Measurements from ENCODE around the gene PSMD6. TPM values are rescaled to one million over a fixed set of nuclear protein-coding genes. Genes with fewer than 3 reads are reported as not detected.

PSMD6 gene
- total RNA-seq, 4 donors from 2014 or later = 47.4 to 64.5 (median 58.9) TPM

GRCh38 chr3:63974451-63974850 lies 48.8 kb downstream of the PSMD6 start:
- peak overlapping the region in 2 of 4 donors; percentile 8 to 80 for H3K27ac ChIP-seq
- TF ChIP-seq CTCF (IDR thresholded peaks at IDR 0.05) = no peak
- TF ChIP-seq POLR2A (IDR thresholded peaks at IDR 0.05) = no peak
- no peak for TF ChIP-seq EP300 (IDR thresholded peaks at IDR 0.05)
- no peak for DNase-seq (ENCODE audit: low spot score in 2 of 2)
- peaks cover 0 to 93% (median 56%) of the 10 kb centered on the region in 4 donors for H3K4me1 ChIP-seq
- no peak overlapping the region for H3K4me3 ChIP-seq
- 95 to 100% methylated on average over 1 of the region's 1 CpG for WGBS, 2 donors
- H3K27me3 ChIP-seq = no peaks in the 10 kb centered on the region
- H3K9me3 ChIP-seq = no peaks in the 10 kb centered on the region
- H3K36me3 ChIP-seq = peaks cover 0 to 4% (median 0%) of the 10 kb centered on the region in 3 donors

- Histone ChIP-seq H3K27me3 (no peaks in the 10 kb centered on the region), H3K36me3 (peaks cover 0 to 4% (median 0%) of the 10 kb centered on the region in 3 donors), H3K9me3 (no peaks in the 10 kb centered on the region), H3K4me3 (no peak overlapping the region), H3K27ac (peak overlapping the region in 1 of 4 donors; percentile 70), H3K4me1 (peaks cover 0 to 93% (median 65%) of the 10 kb centered on the region in 4 donors)
- DNase-seq (ENCODE audit: low spot score in 2 of 2) = no peak
- TF ChIP-seq POLR2A (IDR thresholded peaks at IDR 0.05) (no peak), EP300 (IDR thresholded peaks at IDR 0.05) (no peak), CTCF (IDR thresholded peaks at IDR 0.05) (no peak)
- 89 to 92% methylated on average over 8 of the region's 8 CpGs for WGBS, 2 donors
Measured at GRCh38 chr3:63973406-63973805, 49.9 kb downstream of the PSMD6 start.

- Histone ChIP-seq H3K9me3 (no peaks in the 10 kb centered on the region), H3K4me3 (no peak overlapping the region), H3K4me1 (peaks cover 0 to 93% (median 64%) of the 10 kb centered on the region in 4 donors), H3K27ac (peak overlapping the region in 3 of 4 donors; percentile 29 to 70 (median 32)), H3K27me3 (no peaks in the 10 kb centered on the region), H3K36me3 (peaks cover 0 to 4% (median 0%) of the 10 kb centered on the region in 3 donors)
- DNase-seq (ENCODE audit: low spot score in 2 of 2) = no peak
- TF ChIP-seq POLR2A (IDR thresholded peaks at IDR 0.05) = no peak
- TF ChIP-seq CTCF (IDR thresholded peaks at IDR 0.05) = no peak
- TF ChIP-seq EP300 (IDR thresholded peaks at IDR 0.05) = no peak
- WGBS, 2 donors = 64 to 66% methylated on average over 4 of the region's 4 CpGs
Measured at GRCh38 chr3:63972987-63973386, 50.3 kb downstream of the PSMD6 start.

GRCh38 chr3:63972196-63972595 lies 51.1 kb downstream of the PSMD6 start:
- peaks cover 0 to 4% (median 0%) of the 10 kb centered on the region in 3 donors for H3K36me3 ChIP-seq
- WGBS, 2 donors = 48 to 56% methylated on average over 2 of the region's 2 CpGs
- no peak for TF ChIP-seq POLR2A (IDR thresholded peaks at IDR 0.05)
- no peak for TF ChIP-seq EP300 (IDR thresholded peaks at IDR 0.05)
- TF ChIP-seq CTCF (IDR thresholded peaks at IDR 0.05) = no peak
- H3K27me3 ChIP-seq = no peaks in the 10 kb centered on the region
- no peaks in the 10 kb centered on the region for H3K9me3 ChIP-seq
- peak overlapping the region in 3 of 4 donors; percentile 21 to 70 (median 32) for H3K27ac ChIP-seq
- H3K4me1 ChIP-seq = peaks cover 0 to 93% (median 62%) of the 10 kb centered on the region in 4 donors
- no peak for DNase-seq (ENCODE audit: low spot score in 2 of 2)
- H3K4me3 ChIP-seq = no peak overlapping the region

- H3K4me3 ChIP-seq = peak overlapping the region in 1 of 4 donors; percentile 10
- WGBS, 2 donors = 29 to 37% methylated on average over 11 of the region's 11 CpGs
- peaks cover 0 to 4% (median 0%) of the 10 kb centered on the region in 3 donors for H3K36me3 ChIP-seq
- H3K4me1 ChIP-seq = peaks cover 0 to 84% (median 58%) of the 10 kb centered on the region in 4 donors
- H3K9me3 ChIP-seq = no peaks in the 10 kb centered on the region
- peak overlapping the region; percentile 30 to 70 (median 66) for H3K27ac ChIP-seq
- H3K27me3 ChIP-seq = no peaks in the 10 kb centered on the region
- peak in 1 of 2 donors; percentile 28 for TF ChIP-seq EP300 (IDR thresholded peaks at IDR 0.05)
- no peak for TF ChIP-seq POLR2A (IDR thresholded peaks at IDR 0.05)
- DNase-seq (ENCODE audit: low spot score in 2 of 2) = no peak
Measured at GRCh38 chr3:63970631-63971475, 52.4 kb downstream of the PSMD6 start.
